Upper lobe of left lung (tissue), 4 donors: ENCODE data around the gene TTI1.

Experiments
- POLR2AphosphoS5 ChIP-seq, 2 donors: sonication (generic); formaldehyde crosslinking; IDR thresholded peaks; one replicate each; pipeline ENCODE4 v1.5.1; 2017; ENCODE audit warnings: antibody characterized with exemption in 2 of 2
- TF ChIP-seq, protein P1 (sequence below), 6 experiments: fragments of 450-650 bp in 4 of 6; fragments of 200-600 bp in 2 of 6; sonication (generic) in 2 of 6; IDR thresholded peaks; one replicate each; pipeline ENCODE4 v1.5.1; 2016 to 2019; ENCODE audit warnings: antibody characterized with exemption in 6 of 6

- TF ChIP-seq POLR2AphosphoS5 (IDR thresholded peaks at IDR 0.05): no peak
- TF ChIP-seq, protein P1, sequence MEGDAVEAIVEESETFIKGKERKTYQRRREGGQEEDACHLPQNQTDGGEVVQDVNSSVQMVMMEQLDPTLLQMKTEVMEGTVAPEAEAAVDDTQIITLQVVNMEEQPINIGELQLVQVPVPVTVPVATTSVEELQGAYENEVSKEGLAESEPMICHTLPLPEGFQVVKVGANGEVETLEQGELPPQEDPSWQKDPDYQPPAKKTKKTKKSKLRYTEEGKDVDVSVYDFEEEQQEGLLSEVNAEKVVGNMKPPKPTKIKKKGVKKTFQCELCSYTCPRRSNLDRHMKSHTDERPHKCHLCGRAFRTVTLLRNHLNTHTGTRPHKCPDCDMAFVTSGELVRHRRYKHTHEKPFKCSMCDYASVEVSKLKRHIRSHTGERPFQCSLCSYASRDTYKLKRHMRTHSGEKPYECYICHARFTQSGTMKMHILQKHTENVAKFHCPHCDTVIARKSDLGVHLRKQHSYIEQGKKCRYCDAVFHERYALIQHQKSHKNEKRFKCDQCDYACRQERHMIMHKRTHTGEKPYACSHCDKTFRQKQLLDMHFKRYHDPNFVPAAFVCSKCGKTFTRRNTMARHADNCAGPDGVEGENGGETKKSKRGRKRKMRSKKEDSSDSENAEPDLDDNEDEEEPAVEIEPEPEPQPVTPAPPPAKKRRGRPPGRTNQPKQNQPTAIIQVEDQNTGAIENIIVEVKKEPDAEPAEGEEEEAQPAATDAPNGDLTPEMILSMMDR (IDR thresholded peaks at IDR 0.05): no peak
These were observed 86.3 kb downstream of the TTI1 start for GRCh38 chr20:37946946-37947345.
